GM19468 (cell line): ENCODE results near the gene FBXO36.
A peak's percentile ranks its signal among the peaks of the same experiment; 100 is the strongest.
"Not testable (repeated sequence)": the region's sequence is repeated elsewhere in the genome, so short reads cannot be mapped to it uniquely, and the experiment has no call there.

Experiments used
- ATAC-seq: cut with Tn5 transposase; IDR thresholded peaks from one replicate; pipeline ENCODE4 v1.9.1; 2021; ENCODE audit warnings: mild to moderate bottlenecking, moderate library complexity, moderate number of reproducible peaks; ENCODE audit not compliant: unreplicated experiment; ENCODE audit errors: extremely low read depth

FBXO36 gene

GRCh38 chr2:229922449-229923386 lies at the start of gene FBXO36:
Gene FBXO36, plus strand, starts transcription at chr2:229922503. Its CDS starts 11 bp downstream, at chr2:229922514.
- ATAC-seq: peak; percentile 17

- peak; percentile 39 for ATAC-seq
Measured at GRCh38 chr2:229873123-229873581, 49.2 kb upstream of the FBXO36 start.

GRCh38 chr2:229874647-229875046 lies 47.7 kb upstream of the FBXO36 start:
- ATAC-seq: no peak

- no peak for ATAC-seq
Measured at GRCh38 chr2:229875549-229875948, 46.8 kb upstream of the FBXO36 start.

- ATAC-seq: no peak
Measured at GRCh38 chr2:229879191-229879950, 42.9 kb upstream of the FBXO36 start.

- ATAC-seq: no peak
Measured at GRCh38 chr2:229880892-229881586, 41.3 kb upstream of the FBXO36 start.

GRCh38 chr2:229882583-229882982 lies 39.7 kb upstream of the FBXO36 start:
- no peak for ATAC-seq

GRCh38 chr2:229884775-229885699 lies 37.3 kb upstream of the FBXO36 start:
- no peak for ATAC-seq

GRCh38 chr2:229887441-229887840 lies 34.9 kb upstream of the FBXO36 start:
- no peak for ATAC-seq

GRCh38 chr2:229888031-229888430 lies 34.3 kb upstream of the FBXO36 start:
- ATAC-seq: no peak

GRCh38 chr2:229889023-229889422 lies 33.3 kb upstream of the FBXO36 start:
- ATAC-seq: no peak

- ATAC-seq: no peak
Measured at GRCh38 chr2:229896857-229897256, 25.4 kb upstream of the FBXO36 start.

GRCh38 chr2:229899604-229900003 lies 22.7 kb upstream of the FBXO36 start:
- ATAC-seq: no peak

GRCh38 chr2:229900012-229900411 lies 22.3 kb upstream of the FBXO36 start:
- ATAC-seq: no peak

GRCh38 chr2:229900514-229900913 lies 21.8 kb upstream of the FBXO36 start:
- ATAC-seq: not testable (repeated sequence)

- ATAC-seq: no peak
Measured at GRCh38 chr2:229901819-229902218, 20.5 kb upstream of the FBXO36 start.

- ATAC-seq: no peak
Measured at GRCh38 chr2:229903037-229903436, 19.3 kb upstream of the FBXO36 start.

GRCh38 chr2:229905601-229906000 lies 16.7 kb upstream of the FBXO36 start:
- ATAC-seq: no peak

GRCh38 chr2:229909090-229909489 lies 13.2 kb upstream of the FBXO36 start:
- no peak for ATAC-seq
